Muscle of back (tissue), 11 donors: ENCODE results near the gene IRF4. TPM values are rescaled to one million over a fixed set of nuclear protein-coding genes. Genes with fewer than 3 reads are reported as not detected.

Source experiments
- DNase-seq, 3 donors: peaks; one replicate each; pipeline versions ENCODE4 v3.0.0 to v3.0.0-alpha.2; 2013
- polyA plus RNA-seq, 10 donors: library from polyadenylated mRNA; unstranded; fragments of 120-200 nt; gene quantifications; one replicate each; pipeline ENCODE4 v1.2.1, GENCODE V29; 2013; ENCODE audit not compliant: insufficient read length in 10 of 10

IRF4 gene
- polyA plus RNA-seq, 10 donors = 0.35 to 2.4 (median 1.1) TPM

- DNase-seq = no peak
These were observed 64.9 kb downstream of the IRF4 start for GRCh38 chr6:456358-456867.

- no peak for DNase-seq
These were observed 65.3 kb downstream of the IRF4 start for GRCh38 chr6:456887-457286.

Other genes with a start within 250 kb of the IRF4 start
- 10 to 100 TPM; 23.0 to 30.0 (median 26.7) TPM for gene DUSP22, start 99.3 kb upstream of the IRF4 start, polyA plus RNA-seq